ENCODE results near the gene CTSF.

Gene CTSF

GRCh38 chr11:66559142-66559865, 9.1 kb downstream of the CTSF start:
- Histone ChIP-seq H3K27me3 (ENCODE audit: low read length) (no peaks in the 10 kb centered on the region), H3K9me3 (ENCODE audit: insufficient read depth, low read length) (no peaks in the 10 kb centered on the region), H4K20me1 (ENCODE audit: low read depth, low read length) (no peaks in the 10 kb centered on the region), H3K9ac (ENCODE audit: low read length) (no peak overlapping the region), H3F3A (ENCODE audit: insufficient read depth) (no peaks in the 10 kb centered on the region), H3K9me2 (replicated peaks; ENCODE audit: insufficient read depth, low read length) (no peaks in the 10 kb centered on the region), H3K4me3 (ENCODE audit: insufficient read depth, low read length, poor library complexity, severe bottlenecking) (no peak overlapping the region), H2AFZ (ENCODE audit: low read depth, low read length, severe bottlenecking) (no peak overlapping the region), H3K36me3 (ENCODE audit: low read length) (no peaks in the 10 kb centered on the region), H3K79me2 (ENCODE audit: insufficient read depth, low read length) (no peaks in the 10 kb centered on the region), H3K4me2 (ENCODE audit: low read depth, low read length, poor library complexity, severe bottlenecking) (no peak overlapping the region), H3K27ac (ENCODE audit: low read depth, low read length) (no peak overlapping the region)
- TF ChIP-seq CTCF (IDR thresholded peaks at IDR 0.05; ENCODE audit: insufficient read depth, low read length, poor library complexity, severe bottlenecking), result no peak

GRCh38 chr11:66557733-66558326, 10.6 kb downstream of the CTSF start:
- no peaks in the 10 kb centered on the region for H3K9me2 ChIP-seq (replicated peaks; ENCODE audit: insufficient read depth, low read length)
- no peaks in the 10 kb centered on the region for H3F3A ChIP-seq (ENCODE audit: insufficient read depth)
- H3K27me3 ChIP-seq (ENCODE audit: low read length), result no peaks in the 10 kb centered on the region
- H3K4me3 ChIP-seq (ENCODE audit: insufficient read depth, low read length, poor library complexity, severe bottlenecking), result no peak overlapping the region
- H3K9me3 ChIP-seq (ENCODE audit: insufficient read depth, low read length), result no peaks in the 10 kb centered on the region
- no peaks in the 10 kb centered on the region for H3K79me2 ChIP-seq (ENCODE audit: insufficient read depth, low read length)
- H2AFZ ChIP-seq (ENCODE audit: low read depth, low read length, severe bottlenecking), result no peak overlapping the region
- H3K9ac ChIP-seq (ENCODE audit: low read length), result no peak overlapping the region
- H3K4me2 ChIP-seq (ENCODE audit: low read depth, low read length, poor library complexity, severe bottlenecking), result no peak overlapping the region
- no peaks in the 10 kb centered on the region for H3K36me3 ChIP-seq (ENCODE audit: low read length)
- TF ChIP-seq EZH2phosphoT487 (conservative IDR thresholded peaks at IDR 0.05; ENCODE audit: low read length) (no peak), CTCF (IDR thresholded peaks at IDR 0.05; ENCODE audit: insufficient read depth, low read length, poor library complexity, severe bottlenecking) (no peak)
- H3K27ac ChIP-seq (ENCODE audit: low read depth, low read length), result no peak overlapping the region
- H4K20me1 ChIP-seq (ENCODE audit: low read depth, low read length), result no peaks in the 10 kb centered on the region

- Histone ChIP-seq H4K20me1 (ENCODE audit: low read depth, low read length) (no peaks in the 10 kb centered on the region), H3K36me3 (ENCODE audit: low read length) (no peaks in the 10 kb centered on the region), H3K4me2 (ENCODE audit: low read depth, low read length, poor library complexity, severe bottlenecking) (no peak overlapping the region), H3K9me3 (ENCODE audit: insufficient read depth, low read length) (no peaks in the 10 kb centered on the region), H3K9ac (ENCODE audit: low read length) (no peak overlapping the region), H3K79me2 (ENCODE audit: insufficient read depth, low read length) (no peaks in the 10 kb centered on the region), H3K27ac (ENCODE audit: low read depth, low read length) (no peak overlapping the region), H3K4me3 (ENCODE audit: insufficient read depth, low read length, poor library complexity, severe bottlenecking) (no peak overlapping the region), H3K27me3 (ENCODE audit: low read length) (no peaks in the 10 kb centered on the region), H3K9me2 (replicated peaks; ENCODE audit: insufficient read depth, low read length) (no peaks in the 10 kb centered on the region), H2AFZ (ENCODE audit: low read depth, low read length, severe bottlenecking) (no peak overlapping the region), H3F3A (ENCODE audit: insufficient read depth) (no peaks in the 10 kb centered on the region)
- TF ChIP-seq CTCF (IDR thresholded peaks at IDR 0.05; ENCODE audit: insufficient read depth, low read length, poor library complexity, severe bottlenecking), result no peak
- TF ChIP-seq EZH2phosphoT487 (conservative IDR thresholded peaks at IDR 0.05; ENCODE audit: low read length), result no peak
Observed at GRCh38 chr11:66556086-66556485, 12.3 kb downstream of the CTSF start.
